ENCODE data around the gene ANKRD52. TPM values are rescaled to one million over a fixed set of nuclear protein-coding genes. Genes with fewer than 3 reads are reported as not detected.

The ANKRD52 gene
- total and polyA plus RNA-seq, 9 of the 15 experiments (the other 6 are each of a cell fraction or from before 2014, with no cell fraction given): 0.52 to 46.8 (median 7.9) TPM

DNA sequence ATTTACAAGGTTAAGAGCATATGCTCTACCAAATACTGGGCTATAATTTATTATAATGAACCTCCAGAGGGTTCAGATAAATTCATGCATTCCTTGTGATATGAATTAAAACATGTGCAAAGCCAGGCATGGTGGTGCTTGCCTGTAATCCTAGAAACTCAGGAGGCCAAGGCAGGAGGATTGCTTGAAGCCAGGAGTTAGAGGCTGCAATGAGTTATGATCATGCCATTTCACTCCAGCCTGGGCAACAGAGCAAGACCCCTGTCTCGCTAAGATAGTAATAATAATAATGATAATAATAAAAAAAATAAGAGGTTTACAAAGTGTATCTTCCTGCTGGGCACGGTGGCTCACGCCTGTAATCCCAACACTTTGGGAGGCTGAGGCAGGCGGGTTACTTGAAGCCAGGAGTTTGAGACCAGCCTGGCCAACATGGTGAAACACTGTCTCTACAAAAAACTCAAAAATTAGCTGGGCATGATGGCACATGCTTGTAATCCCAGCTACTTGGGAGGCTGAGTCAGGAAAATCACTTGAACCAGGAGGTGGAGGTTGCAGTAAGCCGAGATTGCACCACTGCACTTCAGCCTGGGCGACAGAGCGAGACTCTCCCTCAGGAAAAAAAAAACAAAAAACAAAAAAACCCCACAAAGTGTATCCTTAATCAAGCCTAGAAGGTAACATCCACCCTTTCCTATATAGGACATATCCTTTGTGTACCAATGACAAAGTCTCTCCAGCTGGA is 49.2 kb upstream of the ANKRD52 start:
- in situ Hi-C loops (cut with MboI) (no loop called here), intact Hi-C loops (cut with micrococcal nuclease) (no loop called here)
- Histone ChIP-seq H3K4me1 (replicated peaks in 1 of 2; ENCODE audit: control insufficient read depth in 2 of 2, insufficient read depth in 2 of 2, low read length in 2 of 2) (no peaks in the 10 kb centered on the region; a peak in 1 of 5 replicates), H3K27ac (ENCODE audit: extremely low read depth, low read depth, low read length) (no peak overlapping the region), H2AFZ (ENCODE audit: low read depth, low read length) (no peak overlapping the region), H3K4me2 (ENCODE audit: insufficient read depth, low read length) (no peak overlapping the region), H3K4me3 (no peak overlapping the region), H3K36me3 (ENCODE audit: control insufficient read depth, insufficient read depth, low read length) (peaks cover 61% of the 10 kb centered on the region), H3K9me3 (replicated peaks; ENCODE audit: control insufficient read depth, insufficient read depth, low read depth, low read length) (no peaks in the 10 kb centered on the region), H3K27me3 (ENCODE audit: control insufficient read depth in 2 of 2, insufficient read depth in 2 of 2, low read length in 2 of 2) (no peaks in the 10 kb centered on the region), H3K9me1 (ENCODE audit: control insufficient read depth, insufficient read depth, low read length) (no peaks in the 10 kb centered on the region), H4K20me1 (replicated peaks; ENCODE audit: control insufficient read depth, insufficient read depth, low read length) (no peaks in the 10 kb centered on the region), H3K79me2 (ENCODE audit: control insufficient read depth, insufficient read depth, low read length) (no peaks in the 10 kb centered on the region), H3K9ac (ENCODE audit: insufficient read depth in 1 of 2, low read depth in 2 of 2, low read length in 2 of 2) (no peak overlapping the region)
- ChIA-PET CTCF (ENCODE audit: low intra/inter-chr PET ratio) (no interaction called here), POLR2A (interaction anchor here (0.6 to 1.6 kb wide), 6 partner anchors 8 to 181 kb away, joined by 3 to 8 read pairs (median 4); partner anchors contain the start of genes CS and PAN2)
- FAIRE-seq: no peak
- whole genome bisulfite sequencing (ENCODE audit: insufficient coverage, low coverage, missing lambda C conversion rate): 98% methylated on average over 7 of the region's 7 CpGs
- ATAC-seq: no peak
- BruUV-seq (replicated peaks): no TSS peak
- no peak for DNase-seq (ENCODE audit: extremely low read depth in 1 of 4, low spot score in 3 of 4)
- no peak for TF ChIP-seq POLR2H (tag; IDR thresholded peaks at IDR 0.05; ENCODE audit: low read depth)
- TF ChIP-seq PPARD (CRISPR knock-in tag; IDR thresholded peaks at IDR 0.05): no peak
- TF ChIP-seq, protein P1, sequence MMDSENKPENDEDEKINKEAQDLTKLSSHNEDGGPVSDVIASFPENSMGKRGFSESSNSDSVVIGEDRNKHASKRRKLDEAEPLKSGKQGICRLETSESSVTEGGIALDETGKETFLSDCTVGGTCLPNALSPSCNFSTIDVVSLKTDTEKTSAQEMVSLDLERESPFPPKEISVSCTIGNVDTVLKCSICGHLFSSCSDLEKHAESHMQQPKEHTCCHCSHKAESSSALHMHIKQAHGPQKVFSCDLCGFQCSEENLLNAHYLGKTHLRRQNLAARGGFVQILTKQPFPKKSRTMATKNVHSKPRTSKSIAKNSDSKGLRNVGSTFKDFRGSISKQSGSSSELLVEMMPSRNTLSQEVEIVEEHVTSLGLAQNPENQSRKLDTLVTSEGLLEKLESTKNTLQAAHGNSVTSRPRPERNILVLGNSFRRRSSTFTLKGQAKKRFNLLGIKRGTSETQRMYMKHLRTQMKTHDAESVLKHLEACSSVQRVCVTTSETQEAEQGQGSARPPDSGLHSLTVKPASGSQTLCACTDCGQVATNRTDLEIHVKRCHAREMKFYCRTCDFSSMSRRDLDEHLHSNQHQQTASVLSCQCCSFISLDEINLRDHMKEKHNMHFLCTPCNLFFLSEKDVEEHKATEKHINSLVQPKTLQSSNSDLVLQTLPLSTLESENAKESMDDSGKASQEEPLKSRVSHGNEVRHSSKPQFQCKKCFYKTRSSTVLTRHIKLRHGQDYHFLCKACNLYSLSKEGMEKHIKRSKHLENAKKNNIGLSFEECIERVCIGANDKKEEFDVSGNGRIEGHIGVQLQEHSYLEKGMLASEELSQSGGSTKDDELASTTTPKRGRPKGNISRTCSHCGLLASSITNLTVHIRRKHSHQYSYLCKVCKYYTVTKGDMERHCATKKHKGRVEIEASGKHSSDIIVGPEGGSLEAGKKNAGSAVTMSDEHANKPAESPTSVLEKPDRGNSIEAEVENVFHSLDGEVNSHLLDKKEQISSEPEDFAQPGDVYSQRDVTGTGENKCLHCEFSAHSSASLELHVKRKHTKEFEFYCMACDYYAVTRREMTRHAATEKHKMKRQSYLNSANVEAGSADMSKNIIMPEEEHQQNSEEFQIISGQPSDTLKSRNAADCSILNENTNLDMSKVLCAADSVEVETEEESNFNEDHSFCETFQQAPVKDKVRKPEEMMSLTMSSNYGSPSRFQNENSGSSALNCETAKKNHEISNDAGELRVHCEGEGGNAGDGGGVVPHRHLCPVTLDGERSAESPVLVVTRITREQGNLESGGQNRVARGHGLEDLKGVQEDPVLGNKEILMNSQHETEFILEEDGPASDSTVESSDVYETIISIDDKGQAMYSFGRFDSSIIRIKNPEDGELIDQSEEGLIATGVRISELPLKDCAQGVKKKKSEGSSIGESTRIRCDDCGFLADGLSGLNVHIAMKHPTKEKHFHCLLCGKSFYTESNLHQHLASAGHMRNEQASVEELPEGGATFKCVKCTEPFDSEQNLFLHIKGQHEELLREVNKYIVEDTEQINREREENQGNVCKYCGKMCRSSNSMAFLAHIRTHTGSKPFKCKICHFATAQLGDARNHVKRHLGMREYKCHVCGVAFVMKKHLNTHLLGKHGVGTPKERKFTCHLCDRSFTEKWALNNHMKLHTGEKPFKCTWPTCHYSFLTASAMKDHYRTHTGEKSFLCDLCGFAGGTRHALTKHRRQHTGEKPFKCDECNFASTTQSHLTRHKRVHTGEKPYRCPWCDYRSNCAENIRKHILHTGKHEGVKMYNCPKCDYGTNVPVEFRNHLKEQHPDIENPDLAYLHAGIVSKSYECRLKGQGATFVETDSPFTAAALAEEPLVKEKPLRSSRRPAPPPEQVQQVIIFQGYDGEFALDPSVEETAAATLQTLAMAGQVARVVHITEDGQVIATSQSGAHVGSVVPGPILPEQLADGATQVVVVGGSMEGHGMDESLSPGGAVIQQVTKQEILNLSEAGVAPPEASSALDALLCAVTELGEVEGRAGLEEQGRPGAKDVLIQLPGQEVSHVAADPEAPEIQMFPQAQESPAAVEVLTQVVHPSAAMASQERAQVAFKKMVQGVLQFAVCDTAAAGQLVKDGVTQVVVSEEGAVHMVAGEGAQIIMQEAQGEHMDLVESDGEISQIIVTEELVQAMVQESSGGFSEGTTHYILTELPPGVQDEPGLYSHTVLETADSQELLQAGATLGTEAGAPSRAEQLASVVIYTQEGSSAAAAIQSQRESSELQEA (IDR thresholded peaks at IDR 0.05; ENCODE audit: low read depth): no peak
- TF ChIP-seq EHMT2 (IDR thresholded peaks at IDR 0.05): no peak
- peak; percentile 64; the same call in 1 of the 2 replicates for TF ChIP-seq ZNF121 (CRISPR knock-in tag; conservative IDR thresholded peaks at IDR 0.05)
- TF ChIP-seq ZZZ3 (IDR thresholded peaks at IDR 0.05): no peak
- TF ChIP-seq, protein P2, sequence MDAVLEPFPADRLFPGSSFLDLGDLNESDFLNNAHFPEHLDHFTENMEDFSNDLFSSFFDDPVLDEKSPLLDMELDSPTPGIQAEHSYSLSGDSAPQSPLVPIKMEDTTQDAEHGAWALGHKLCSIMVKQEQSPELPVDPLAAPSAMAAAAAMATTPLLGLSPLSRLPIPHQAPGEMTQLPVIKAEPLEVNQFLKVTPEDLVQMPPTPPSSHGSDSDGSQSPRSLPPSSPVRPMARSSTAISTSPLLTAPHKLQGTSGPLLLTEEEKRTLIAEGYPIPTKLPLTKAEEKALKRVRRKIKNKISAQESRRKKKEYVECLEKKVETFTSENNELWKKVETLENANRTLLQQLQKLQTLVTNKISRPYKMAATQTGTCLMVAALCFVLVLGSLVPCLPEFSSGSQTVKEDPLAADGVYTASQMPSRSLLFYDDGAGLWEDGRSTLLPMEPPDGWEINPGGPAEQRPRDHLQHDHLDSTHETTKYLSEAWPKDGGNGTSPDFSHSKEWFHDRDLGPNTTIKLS (IDR thresholded peaks at IDR 0.05; ENCODE audit: borderline replicate concordance, low read depth): no peak
- TF ChIP-seq, protein P3, sequence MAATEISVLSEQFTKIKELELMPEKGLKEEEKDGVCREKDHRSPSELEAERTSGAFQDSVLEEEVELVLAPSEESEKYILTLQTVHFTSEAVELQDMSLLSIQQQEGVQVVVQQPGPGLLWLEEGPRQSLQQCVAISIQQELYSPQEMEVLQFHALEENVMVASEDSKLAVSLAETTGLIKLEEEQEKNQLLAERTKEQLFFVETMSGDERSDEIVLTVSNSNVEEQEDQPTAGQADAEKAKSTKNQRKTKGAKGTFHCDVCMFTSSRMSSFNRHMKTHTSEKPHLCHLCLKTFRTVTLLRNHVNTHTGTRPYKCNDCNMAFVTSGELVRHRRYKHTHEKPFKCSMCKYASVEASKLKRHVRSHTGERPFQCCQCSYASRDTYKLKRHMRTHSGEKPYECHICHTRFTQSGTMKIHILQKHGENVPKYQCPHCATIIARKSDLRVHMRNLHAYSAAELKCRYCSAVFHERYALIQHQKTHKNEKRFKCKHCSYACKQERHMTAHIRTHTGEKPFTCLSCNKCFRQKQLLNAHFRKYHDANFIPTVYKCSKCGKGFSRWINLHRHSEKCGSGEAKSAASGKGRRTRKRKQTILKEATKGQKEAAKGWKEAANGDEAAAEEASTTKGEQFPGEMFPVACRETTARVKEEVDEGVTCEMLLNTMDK (IDR thresholded peaks at IDR 0.05; ENCODE audit: borderline replicate concordance, insufficient read depth, low read depth, low read length, poor library complexity, severe bottlenecking): no peak
- TF ChIP-seq TBP (optimal IDR thresholded peaks at IDR 0.05; ENCODE audit: low read depth, low read length): no peak

Measured in K562 (cell line).